ENCODE data around the gene ZSWIM4. TPM values are rescaled to one million over a fixed set of nuclear protein-coding genes. Genes with fewer than 3 reads are reported as not detected.
"Not testable (repeated sequence)": the region's sequence is repeated elsewhere in the genome, so short reads cannot be mapped to it uniquely, and the experiment has no call there.

The ZSWIM4 gene
- polyA plus RNA-seq, 1 donor (not counting 4 experiments of a cell fraction or from before 2014, with no cell fraction given), result 0.71 TPM

DNA sequence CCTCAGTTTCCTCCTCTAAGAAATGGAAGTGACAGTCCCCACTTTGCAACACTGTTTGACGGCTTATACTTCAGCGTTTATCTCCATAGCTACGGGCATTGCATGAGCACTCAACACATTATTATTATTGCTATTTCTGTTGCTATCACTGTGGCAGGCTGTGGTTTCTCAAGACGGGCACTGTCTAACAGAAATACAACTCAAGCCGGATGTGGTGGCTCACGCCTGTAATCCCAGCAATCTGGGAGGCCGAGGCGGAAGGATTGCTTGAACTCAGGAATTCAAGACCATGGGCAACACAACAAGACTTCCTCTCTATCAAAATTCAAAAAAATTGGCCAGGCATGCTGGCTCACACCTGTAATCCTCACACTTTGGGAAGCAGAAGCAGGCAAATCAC is 4.9 kb upstream of the ZSWIM4 start:
- no peaks in the 10 kb centered on the region for H3K9me3 ChIP-seq (ENCODE audit: control insufficient read depth, low read depth, low read length)
- H3K9me1 ChIP-seq (ENCODE audit: control insufficient read depth, extremely low read depth, insufficient read depth, low read length), result no peaks in the 10 kb centered on the region
- H3K27ac ChIP-seq (ENCODE audit: control insufficient read depth, insufficient read depth, low read length), result no peak overlapping the region
- H3K79me2 ChIP-seq (ENCODE audit: control insufficient read depth, insufficient read depth, low read length), result no peaks in the 10 kb centered on the region
- FAIRE-seq (no peak), DNase-seq (ENCODE audit: low read depth, low spot score) (no peak)
- no peaks in the 10 kb centered on the region for H3K27me3 ChIP-seq (ENCODE audit: control insufficient read depth, extremely low read depth, insufficient read depth, low read length)
- H3K4me2 ChIP-seq (ENCODE audit: control insufficient read depth, extremely low read depth, insufficient read depth, low read depth, low read length), result no peak overlapping the region
- H3K36me3 ChIP-seq (ENCODE audit: control insufficient read depth in 2 of 2, extremely low read depth in 1 of 2, insufficient read depth in 2 of 2, low read length in 2 of 2), result no peaks in the 10 kb centered on the region
- dilution Hi-C loops (cut with MboI; ENCODE audit: extremely low pct_ligation_motif_present, low sequenced_read_pairs), result no loop called here
- no peak overlapping the region for H2AFZ ChIP-seq (ENCODE audit: control insufficient read depth, low read length)
- peaks cover 23% of the 10 kb centered on the region for H3K4me1 ChIP-seq (ENCODE audit: control insufficient read depth, extremely low read depth, insufficient read depth, low read length)
- no peak for TF ChIP-seq EZH2 (IDR thresholded peaks at IDR 0.05; ENCODE audit: low read length)
- no peak for TF ChIP-seq CTCF (optimal IDR thresholded peaks at IDR 0.05 in 1 of 3, IDR thresholded peaks at IDR 0.05 in 1 of 3, conservative IDR thresholded peaks at IDR 0.05 in 1 of 3; ENCODE audit: extremely low read depth in 1 of 3, insufficient read depth in 2 of 3, low read length in 3 of 3)
- H3K4me3 ChIP-seq (ENCODE audit: control insufficient read depth in 2 of 3, extremely low read depth in 1 of 3, insufficient read depth in 2 of 3, low read depth in 1 of 3, low read length in 3 of 3), result no peak overlapping the region
- H4K20me1 ChIP-seq (ENCODE audit: control insufficient read depth, extremely low read depth, insufficient read depth, low read length), result no peaks in the 10 kb centered on the region
- no peak overlapping the region for H3K9ac ChIP-seq (ENCODE audit: control insufficient read depth, extremely low read depth, insufficient read depth, low read length)

DNA sequence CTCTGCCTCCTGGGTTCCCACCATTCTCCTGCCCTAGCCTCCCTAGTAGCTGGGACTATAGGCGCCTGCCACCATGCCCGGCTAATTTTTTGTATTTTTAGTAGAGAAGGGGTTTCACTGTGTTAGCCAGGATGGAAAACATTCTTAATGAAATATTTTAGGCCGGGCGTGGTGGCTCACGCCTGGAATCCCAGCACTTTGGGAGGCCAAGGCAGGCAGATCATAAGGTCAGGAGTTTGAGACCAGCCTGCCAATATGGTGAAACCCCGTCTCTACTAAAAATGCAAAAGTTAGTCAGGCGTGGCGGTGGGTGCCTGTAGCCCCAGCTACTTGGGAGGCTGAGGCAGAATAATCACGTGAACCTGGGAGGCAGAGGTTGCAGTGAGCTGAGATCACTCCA is 1.9 kb upstream of the ZSWIM4 start:
- H3K36me3 ChIP-seq (ENCODE audit: control insufficient read depth in 2 of 2, extremely low read depth in 1 of 2, insufficient read depth in 2 of 2, low read length in 2 of 2); H3K4me3 ChIP-seq (ENCODE audit: control insufficient read depth in 2 of 3, extremely low read depth in 1 of 3, insufficient read depth in 2 of 3, low read depth in 1 of 3, low read length in 3 of 3); H4K20me1 ChIP-seq (ENCODE audit: control insufficient read depth, extremely low read depth, insufficient read depth, low read length); DNase-seq (ENCODE audit: low read depth, low spot score); H3K79me2 ChIP-seq (ENCODE audit: control insufficient read depth, insufficient read depth, low read length); H3K4me2 ChIP-seq (ENCODE audit: control insufficient read depth, extremely low read depth, insufficient read depth, low read depth, low read length); H3K9me1 ChIP-seq (ENCODE audit: control insufficient read depth, extremely low read depth, insufficient read depth, low read length); H3K9ac ChIP-seq (ENCODE audit: control insufficient read depth, extremely low read depth, insufficient read depth, low read length); H3K9me3 ChIP-seq (ENCODE audit: control insufficient read depth, low read depth, low read length); H2AFZ ChIP-seq (ENCODE audit: control insufficient read depth, low read length); H3K27me3 ChIP-seq (ENCODE audit: control insufficient read depth, extremely low read depth, insufficient read depth, low read length); H3K27ac ChIP-seq (ENCODE audit: control insufficient read depth, insufficient read depth, low read length); dilution Hi-C loops (cut with MboI; ENCODE audit: extremely low pct_ligation_motif_present, low sequenced_read_pairs); FAIRE-seq: not testable (repeated sequence)
- H3K4me1 ChIP-seq (ENCODE audit: control insufficient read depth, extremely low read depth, insufficient read depth, low read length), result peaks cover 30% of the 10 kb centered on the region

DNA sequence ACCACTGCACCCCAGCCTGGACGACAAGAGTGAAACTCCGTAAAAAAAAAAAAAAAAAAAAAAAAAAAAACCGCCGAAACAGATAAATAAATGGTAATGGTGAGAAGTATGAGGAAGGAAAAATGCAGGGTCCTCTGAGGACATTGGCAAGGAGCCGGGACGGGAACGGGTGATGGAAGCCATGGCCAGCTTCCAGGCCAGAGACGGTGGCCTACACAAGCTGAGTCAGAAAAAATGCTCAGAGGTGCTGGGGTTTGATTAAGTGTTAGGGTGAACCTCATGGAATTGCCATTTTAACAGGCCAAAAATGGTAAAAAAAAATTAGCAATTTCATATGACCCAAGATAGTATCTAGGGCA is 866 bp upstream of the ZSWIM4 start:
- H3K36me3 ChIP-seq (ENCODE audit: control insufficient read depth in 2 of 2, extremely low read depth in 1 of 2, insufficient read depth in 2 of 2, low read length in 2 of 2), result no peaks in the 10 kb centered on the region
- H3K4me3 ChIP-seq (ENCODE audit: control insufficient read depth in 2 of 3, extremely low read depth in 1 of 3, insufficient read depth in 2 of 3, low read depth in 1 of 3, low read length in 3 of 3), result peak overlapping the region; percentile 76 to 91 (median 90)
- TF ChIP-seq EZH2 (IDR thresholded peaks at IDR 0.05; ENCODE audit: low read length) (no peak), CTCF (optimal IDR thresholded peaks at IDR 0.05 in 1 of 3, IDR thresholded peaks at IDR 0.05 in 1 of 3, conservative IDR thresholded peaks at IDR 0.05 in 1 of 3; ENCODE audit: extremely low read depth in 1 of 3, insufficient read depth in 2 of 3, low read length in 3 of 3) (no peak)
- peak overlapping the region; percentile 94 for H3K27ac ChIP-seq (ENCODE audit: control insufficient read depth, insufficient read depth, low read length)
- DNase-seq (ENCODE audit: low read depth, low spot score) (no peak), FAIRE-seq (no peak)
- peaks cover 2% of the 10 kb centered on the region for H3K9me1 ChIP-seq (ENCODE audit: control insufficient read depth, extremely low read depth, insufficient read depth, low read length)
- no peaks in the 10 kb centered on the region for H3K27me3 ChIP-seq (ENCODE audit: control insufficient read depth, extremely low read depth, insufficient read depth, low read length)
- H3K4me2 ChIP-seq (ENCODE audit: control insufficient read depth, extremely low read depth, insufficient read depth, low read depth, low read length), result peak overlapping the region; percentile 97
- peak overlapping the region; percentile 97 for H3K9ac ChIP-seq (ENCODE audit: control insufficient read depth, extremely low read depth, insufficient read depth, low read length)
- dilution Hi-C loops (cut with MboI; ENCODE audit: extremely low pct_ligation_motif_present, low sequenced_read_pairs), result no loop called here
- H4K20me1 ChIP-seq (ENCODE audit: control insufficient read depth, extremely low read depth, insufficient read depth, low read length), result no peaks in the 10 kb centered on the region
- peak overlapping the region; percentile 63 for H2AFZ ChIP-seq (ENCODE audit: control insufficient read depth, low read length)
- H3K79me2 ChIP-seq (ENCODE audit: control insufficient read depth, insufficient read depth, low read length), result peaks cover 4% of the 10 kb centered on the region
- peaks cover 30% of the 10 kb centered on the region for H3K4me1 ChIP-seq (ENCODE audit: control insufficient read depth, extremely low read depth, insufficient read depth, low read length)
- H3K9me3 ChIP-seq (ENCODE audit: control insufficient read depth, low read depth, low read length), result no peaks in the 10 kb centered on the region

Measured in keratinocyte (primary cell).